SH-SY5Y (cell line): Measurements from ENCODE around the gene SFTA2.

ENCODE experiments used
- GATA2 ChIP-seq: IDR thresholded peaks from 2 replicates; pipeline ENCODE4 v1.6.1; 2011; ENCODE audit warnings: mild to moderate bottlenecking, low read depth, low read length
- GATA3 ChIP-seq: IDR thresholded peaks from 2 replicates; pipeline ENCODE4 v1.6.1; 2011; ENCODE audit warnings: low read depth, mild to moderate bottlenecking, low read length, moderate library complexity

DNA sequence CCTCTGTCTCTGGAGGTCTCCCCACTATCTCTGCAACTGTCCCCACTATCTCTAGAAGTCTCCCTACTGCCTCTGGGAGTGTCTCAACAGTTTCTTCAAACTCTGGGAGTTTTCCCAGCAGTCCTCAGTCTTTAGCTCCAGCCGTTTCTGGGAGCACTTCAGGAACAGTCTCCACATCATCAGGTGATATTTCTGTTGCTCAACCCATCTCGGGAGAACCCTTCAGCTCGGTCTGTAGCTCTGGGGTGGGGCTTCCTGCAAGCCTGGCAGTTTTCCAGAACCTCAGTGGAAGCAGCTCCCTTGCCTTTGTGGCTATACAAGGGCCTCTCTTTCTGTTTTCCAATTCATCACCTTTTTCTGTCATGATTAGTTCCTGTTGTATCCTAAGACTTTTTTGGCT is 3.0 kb upstream of the SFTA2 start:
- TF ChIP-seq GATA3 (no peak), GATA2 (no peak)
